ENCODE data around the gene ADK. TPM values are rescaled to one million over a fixed set of nuclear protein-coding genes. Genes with fewer than 3 reads are reported as not detected.
A peak's percentile ranks its signal among the peaks of the same experiment; 100 is the strongest.

The ADK gene
- polyA plus RNA-seq, 1 experiment = 19.4 TPM

DNA sequence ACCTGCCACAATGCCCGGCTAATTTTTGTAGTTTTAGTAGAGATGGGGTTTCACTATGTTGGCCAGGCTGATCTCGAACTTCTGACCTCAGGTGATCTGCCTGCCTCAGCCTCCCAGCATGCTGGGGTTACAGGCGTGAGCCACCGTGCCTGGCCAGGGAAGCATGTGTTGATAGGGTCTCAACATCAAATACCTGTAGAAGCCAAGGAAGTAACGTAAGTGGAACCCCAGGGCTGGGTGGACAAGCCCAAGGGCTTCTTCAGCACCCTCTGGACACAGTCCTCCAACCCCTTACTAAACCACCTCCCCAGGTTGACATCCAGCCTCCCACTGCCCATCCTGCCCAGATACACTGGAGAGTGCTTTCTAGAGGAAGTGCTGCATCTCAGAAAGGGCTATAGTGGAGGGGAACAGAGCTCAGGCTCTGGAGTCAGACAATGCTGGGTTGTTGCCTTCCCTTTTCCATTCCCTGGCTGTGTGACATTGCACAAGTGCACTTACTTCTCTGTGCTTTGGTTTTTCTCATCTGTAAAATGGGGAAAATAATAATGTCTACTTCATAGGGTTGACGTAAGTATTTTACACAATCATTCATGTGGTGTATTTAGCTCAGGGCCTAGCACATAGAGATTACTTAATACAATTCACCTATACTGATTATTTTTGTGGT lies 601.5 kb downstream of the ADK start:
- H3K36me3 ChIP-seq (ENCODE audit: control insufficient read depth, insufficient read depth, low read length) = no peaks in the 10 kb centered on the region
- POLR2A ChIA-PET = no interaction called here
- no peak for DNase-seq (ENCODE audit: low read depth)
- H3K27me3 ChIP-seq (ENCODE audit: control insufficient read depth, insufficient read depth, low read length) = no peaks in the 10 kb centered on the region
- CTCF ChIA-PET = interaction anchor here (1.2 kb wide), 1 partner anchor 12 kb away, joined by 3 read pairs; no protein-coding TSS in a partner anchor
- TF ChIP-seq, protein P1, sequence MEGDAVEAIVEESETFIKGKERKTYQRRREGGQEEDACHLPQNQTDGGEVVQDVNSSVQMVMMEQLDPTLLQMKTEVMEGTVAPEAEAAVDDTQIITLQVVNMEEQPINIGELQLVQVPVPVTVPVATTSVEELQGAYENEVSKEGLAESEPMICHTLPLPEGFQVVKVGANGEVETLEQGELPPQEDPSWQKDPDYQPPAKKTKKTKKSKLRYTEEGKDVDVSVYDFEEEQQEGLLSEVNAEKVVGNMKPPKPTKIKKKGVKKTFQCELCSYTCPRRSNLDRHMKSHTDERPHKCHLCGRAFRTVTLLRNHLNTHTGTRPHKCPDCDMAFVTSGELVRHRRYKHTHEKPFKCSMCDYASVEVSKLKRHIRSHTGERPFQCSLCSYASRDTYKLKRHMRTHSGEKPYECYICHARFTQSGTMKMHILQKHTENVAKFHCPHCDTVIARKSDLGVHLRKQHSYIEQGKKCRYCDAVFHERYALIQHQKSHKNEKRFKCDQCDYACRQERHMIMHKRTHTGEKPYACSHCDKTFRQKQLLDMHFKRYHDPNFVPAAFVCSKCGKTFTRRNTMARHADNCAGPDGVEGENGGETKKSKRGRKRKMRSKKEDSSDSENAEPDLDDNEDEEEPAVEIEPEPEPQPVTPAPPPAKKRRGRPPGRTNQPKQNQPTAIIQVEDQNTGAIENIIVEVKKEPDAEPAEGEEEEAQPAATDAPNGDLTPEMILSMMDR (IDR thresholded peaks at IDR 0.05; ENCODE audit: insufficient read depth, low read depth, low read length) = no peak
- H3K4me3 ChIP-seq (ENCODE audit: low read depth, low read length) = no peak overlapping the region

DNA sequence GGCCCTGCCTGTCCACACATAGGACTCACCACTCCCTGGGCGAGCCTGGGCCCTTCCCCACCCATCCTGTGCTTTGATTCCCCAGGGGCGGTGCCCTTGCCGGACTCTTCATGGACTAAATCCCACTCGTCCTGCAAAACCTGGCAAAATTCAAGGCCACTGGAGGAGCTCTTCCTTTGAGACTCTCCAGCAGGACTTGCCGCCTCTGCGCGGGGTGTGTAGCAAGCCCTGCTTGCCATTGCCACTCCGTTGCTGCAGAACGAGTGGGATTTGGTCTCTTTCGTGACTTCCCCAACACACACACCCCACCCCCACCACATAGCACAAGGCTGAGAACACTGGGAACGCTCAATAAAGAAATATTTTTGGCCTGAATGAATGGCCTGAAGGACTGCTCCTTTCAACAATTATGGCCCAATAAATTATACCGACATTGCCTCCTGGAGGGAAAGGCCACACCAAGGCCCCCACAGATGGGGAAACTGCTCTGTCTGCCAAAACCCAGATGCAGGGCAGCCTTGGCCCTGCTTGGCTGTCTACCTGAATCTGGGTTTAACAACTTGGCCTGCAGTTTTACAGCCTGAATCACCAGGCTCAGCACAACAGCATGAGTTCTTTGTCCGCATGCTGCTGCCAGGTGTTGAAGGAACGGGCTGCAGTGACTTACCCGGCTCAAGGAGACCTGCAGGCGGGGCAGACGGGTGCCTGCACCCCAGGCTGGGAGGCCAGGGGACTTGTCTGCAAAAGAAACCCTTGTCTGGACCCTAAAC lies 602.6 kb downstream of the ADK start:
- TF ChIP-seq, protein P1 (IDR thresholded peaks at IDR 0.05; ENCODE audit: insufficient read depth, low read depth, low read length) = peak; percentile 40; the same call in 1 of the 2 replicates
- Histone ChIP-seq H3K36me3 (ENCODE audit: control insufficient read depth, insufficient read depth, low read length) (no peaks in the 10 kb centered on the region), H3K4me3 (ENCODE audit: low read depth, low read length) (no peak overlapping the region), H3K27me3 (ENCODE audit: control insufficient read depth, insufficient read depth, low read length) (no peaks in the 10 kb centered on the region)
- DNase-seq (ENCODE audit: low read depth) = peak; percentile 99
- ChIA-PET POLR2A (no interaction called here), CTCF (interaction anchor here (1.2 to 1.8 kb wide), 3 partner anchors 11 to 67 kb away, joined by 3 to 4 read pairs (median 4); no protein-coding TSS in a partner anchor)

DNA sequence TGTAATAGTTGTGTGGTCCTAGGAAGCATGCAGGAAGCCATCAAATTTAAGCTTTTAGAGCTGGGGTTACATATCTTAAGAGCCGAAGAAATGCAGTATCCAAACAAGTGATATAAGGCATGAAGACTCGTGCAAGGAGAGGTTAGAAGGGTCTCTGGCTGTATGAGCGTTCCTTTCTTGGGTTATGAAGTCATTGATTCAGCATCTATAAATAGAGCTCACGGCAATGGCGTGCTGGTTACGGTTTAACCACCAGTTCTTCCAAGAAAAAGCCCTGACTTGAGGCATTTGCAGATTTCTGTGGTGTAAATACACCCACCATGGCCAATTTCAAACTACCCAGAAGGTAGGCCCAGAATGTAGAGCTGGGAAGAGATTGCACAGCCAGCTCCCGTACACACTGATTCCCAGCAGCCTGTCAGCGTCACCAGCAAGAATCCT lies 603.4 kb downstream of the ADK start:
- peak; percentile 64 for DNase-seq (ENCODE audit: low read depth)
- H3K4me3 ChIP-seq (ENCODE audit: low read depth, low read length) = no peak overlapping the region
- TF ChIP-seq, protein P1 (IDR thresholded peaks at IDR 0.05; ENCODE audit: insufficient read depth, low read depth, low read length) = no peak
- no peaks in the 10 kb centered on the region for H3K27me3 ChIP-seq (ENCODE audit: control insufficient read depth, insufficient read depth, low read length)
- CTCF ChIA-PET = interaction anchor here (1.4 to 1.8 kb wide), 2 partner anchors 15 to 66 kb away, joined by 4 read pairs; no protein-coding TSS in a partner anchor
- H3K36me3 ChIP-seq (ENCODE audit: control insufficient read depth, insufficient read depth, low read length) = no peaks in the 10 kb centered on the region
- POLR2A ChIA-PET = no interaction called here

DNA sequence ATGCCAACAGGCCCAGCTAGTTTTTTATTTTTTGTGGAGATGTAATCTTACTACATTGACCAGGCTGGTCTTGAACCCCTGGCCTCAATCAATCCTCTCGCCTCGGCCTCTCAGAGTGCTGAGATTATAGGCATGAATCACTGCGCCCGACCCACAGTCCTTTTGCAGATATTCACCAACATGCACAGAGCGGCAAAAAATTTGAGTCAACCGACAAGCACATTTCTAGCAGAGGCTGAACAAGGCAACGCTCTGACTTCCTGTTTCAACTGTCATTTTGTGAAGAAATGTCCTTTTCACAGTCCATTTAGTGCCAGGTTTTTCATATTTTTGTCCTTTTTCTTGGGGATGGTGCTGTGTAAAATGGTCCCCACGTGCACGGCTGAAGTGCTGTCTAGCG lies 604.3 kb downstream of the ADK start:
- ChIA-PET CTCF (interaction anchor here (0.8 to 1.4 kb wide), 4 partner anchors 16 to 485 kb away, joined by 3 to 4 read pairs (median 3); no protein-coding TSS in a partner anchor), POLR2A (no interaction called here)
- Histone ChIP-seq H3K27me3 (ENCODE audit: control insufficient read depth, insufficient read depth, low read length) (no peaks in the 10 kb centered on the region), H3K36me3 (ENCODE audit: control insufficient read depth, insufficient read depth, low read length) (no peaks in the 10 kb centered on the region), H3K4me3 (ENCODE audit: low read depth, low read length) (no peak overlapping the region)
- TF ChIP-seq, protein P1 (IDR thresholded peaks at IDR 0.05; ENCODE audit: insufficient read depth, low read depth, low read length) = no peak
- DNase-seq (ENCODE audit: low read depth) = no peak

Small RNAs within 50 kb of the gene (small RNA-seq; reads per million reads assigned to genes)
- gene RF00019 (ENCODE audit: insufficient read length, low read depth, low replicate concordance) = not detected
- gene TIMM9P1 (ENCODE audit: insufficient read length, low read depth, low replicate concordance) = not detected

Other genes with a start within 250 kb of the ADK start
- 25.2 and 37.2 TPM in 2 replicates for gene PLAU, start 240.1 kb upstream of the ADK start, polyA plus RNA-seq (2011; rRNA removed)
- gene VCL, start 153.1 kb upstream of the ADK start, polyA plus RNA-seq (2011; rRNA removed) = 235 and 255 TPM in 2 replicates
- gene AP3M1, start 393 bp upstream of the ADK start, polyA plus RNA-seq (2011; rRNA removed) = 31.7 and 53.5 TPM in 2 replicates

All from BJ (cell line).